GM19324 (cell line): Measurements from ENCODE around the gene SAPCD2.
"Not testable (repeated sequence)": the region's sequence is repeated elsewhere in the genome, so short reads cannot be mapped to it uniquely, and the experiment has no call there.

Source experiments
- ATAC-seq: cut with Tn5 transposase; IDR thresholded peaks from one replicate; pipeline ENCODE4 v1.9.1; 2021; ENCODE audit warnings: mild to moderate bottlenecking, moderate library complexity; ENCODE audit not compliant: unreplicated experiment, low FRiP score

The SAPCD2 gene

DNA sequence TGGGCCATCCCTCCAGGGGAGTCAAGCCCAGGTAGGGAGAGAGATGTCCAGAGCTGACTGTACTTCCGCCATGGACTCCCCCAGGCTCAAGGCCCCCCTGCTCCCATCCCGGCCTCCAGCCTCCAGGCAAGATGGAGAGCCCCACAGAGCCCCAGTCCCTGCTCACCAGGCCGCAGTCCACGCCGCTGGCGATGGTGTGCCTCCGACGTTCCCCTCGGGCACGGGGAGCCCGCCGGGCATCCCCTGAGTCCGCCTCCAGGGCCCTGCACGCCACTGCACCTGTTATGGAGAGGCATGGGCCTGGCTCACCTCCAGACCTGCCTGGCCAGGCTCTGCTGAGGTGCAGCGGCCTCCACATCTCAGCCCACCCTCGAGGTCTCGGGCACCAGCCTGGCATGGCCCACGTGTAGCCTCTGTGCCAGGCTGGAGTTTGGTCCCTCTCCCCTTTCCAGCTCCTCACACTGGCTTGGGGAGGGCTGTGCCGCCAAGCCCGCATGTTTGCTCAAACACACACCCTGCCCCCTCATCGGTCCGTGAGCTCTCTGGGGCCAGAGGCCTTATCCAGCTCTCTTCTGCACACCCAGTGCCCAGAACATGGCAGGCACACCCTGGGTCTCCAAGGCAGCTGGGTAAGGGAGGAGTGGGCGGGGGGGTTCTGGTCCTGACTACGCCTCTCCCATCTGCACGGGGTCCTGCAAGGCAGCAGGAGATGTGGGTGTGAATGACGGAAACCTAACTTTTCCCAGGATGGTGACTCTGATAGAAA lies 4.1 kb downstream of the SAPCD2 start:
- no peak for ATAC-seq

DNA sequence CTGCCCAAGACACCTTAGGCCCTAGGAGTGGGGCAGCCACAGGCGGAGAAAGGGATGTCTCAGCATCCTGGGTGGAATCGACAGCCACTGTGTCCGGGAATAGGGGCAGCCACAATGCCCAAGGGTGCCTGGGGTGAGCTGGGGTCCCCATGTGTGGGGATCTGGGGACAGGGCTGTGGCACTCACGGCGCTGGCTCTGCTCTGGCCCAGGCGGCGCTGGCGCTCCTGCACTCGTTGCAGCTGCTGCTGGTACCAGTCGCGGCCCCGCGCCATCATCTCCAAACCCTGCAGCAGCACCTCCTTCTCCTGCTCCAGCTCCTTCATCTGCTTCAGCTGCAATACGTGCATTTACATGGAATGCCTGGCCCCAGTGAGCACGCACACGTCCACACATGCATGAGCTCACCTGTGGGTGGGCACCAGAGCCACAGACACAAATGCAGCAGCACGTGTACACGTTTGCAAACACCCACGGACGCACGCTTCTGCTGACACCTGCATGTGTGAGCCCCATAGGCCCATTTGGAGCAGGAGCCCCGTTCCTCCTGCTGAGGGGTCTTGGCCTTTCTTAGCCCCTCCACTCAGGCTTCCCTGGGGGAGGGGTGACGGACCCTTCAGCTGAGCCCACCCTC lies 4.9 kb downstream of the SAPCD2 start:
- ATAC-seq: no peak

DNA sequence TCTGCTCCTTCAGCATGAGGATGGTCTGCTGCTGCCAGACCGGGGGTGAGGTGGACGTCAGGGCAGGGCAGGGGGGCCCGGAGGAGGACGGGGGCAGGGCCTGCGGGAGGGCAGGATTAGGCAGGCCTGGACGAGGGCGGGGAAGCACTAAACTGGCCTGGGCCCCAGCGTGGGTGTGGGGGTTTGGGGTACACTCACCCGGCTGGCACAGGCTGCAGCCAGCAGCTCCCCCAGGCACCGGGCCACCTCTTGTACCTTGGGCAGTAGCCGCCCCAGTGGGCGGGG lies 5.5 kb downstream of the SAPCD2 start:
- no peak for ATAC-seq

DNA sequence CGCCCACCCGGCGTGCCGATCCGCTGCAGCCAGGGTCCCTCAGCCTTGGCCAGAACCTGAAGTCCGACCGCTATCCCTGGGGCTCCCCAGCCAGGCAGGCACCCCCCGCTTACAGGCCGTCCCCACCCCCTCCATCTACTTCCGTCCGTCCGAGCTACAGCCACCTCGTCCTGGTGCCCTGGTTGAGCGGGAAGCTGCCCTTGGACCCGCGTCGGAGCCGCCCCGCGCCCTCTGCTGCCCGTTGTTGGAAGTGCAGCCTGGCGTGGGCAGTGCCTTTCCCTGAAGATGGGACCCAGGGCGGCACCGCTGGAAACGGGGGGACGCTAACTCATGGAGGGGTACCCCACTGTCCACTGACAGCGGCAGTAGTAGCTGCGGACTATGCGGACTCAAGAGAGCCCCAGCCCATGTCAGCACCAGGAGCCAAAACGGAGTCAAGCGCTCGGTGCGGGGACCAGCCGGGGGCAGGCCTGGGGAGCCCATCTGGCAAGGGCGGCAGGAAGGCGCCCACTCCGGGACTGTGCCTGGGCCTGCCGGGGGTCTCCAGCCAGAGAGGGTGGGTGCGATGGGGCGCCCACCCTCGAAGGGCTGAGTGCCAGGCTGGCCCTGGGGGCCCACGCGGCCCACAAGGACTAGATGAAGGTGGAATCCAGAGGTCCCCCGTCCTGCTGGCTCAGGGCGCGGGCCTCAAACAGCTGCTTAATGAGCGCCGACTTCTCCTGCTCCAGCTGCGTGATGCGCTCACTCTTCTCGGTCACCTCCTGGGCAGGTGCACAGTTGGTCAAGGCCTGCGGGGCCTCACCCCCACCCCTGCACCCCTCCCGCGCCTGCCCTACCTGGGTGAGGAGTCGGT lies 6.1 kb downstream of the SAPCD2 start:
- no peak for ATAC-seq

DNA sequence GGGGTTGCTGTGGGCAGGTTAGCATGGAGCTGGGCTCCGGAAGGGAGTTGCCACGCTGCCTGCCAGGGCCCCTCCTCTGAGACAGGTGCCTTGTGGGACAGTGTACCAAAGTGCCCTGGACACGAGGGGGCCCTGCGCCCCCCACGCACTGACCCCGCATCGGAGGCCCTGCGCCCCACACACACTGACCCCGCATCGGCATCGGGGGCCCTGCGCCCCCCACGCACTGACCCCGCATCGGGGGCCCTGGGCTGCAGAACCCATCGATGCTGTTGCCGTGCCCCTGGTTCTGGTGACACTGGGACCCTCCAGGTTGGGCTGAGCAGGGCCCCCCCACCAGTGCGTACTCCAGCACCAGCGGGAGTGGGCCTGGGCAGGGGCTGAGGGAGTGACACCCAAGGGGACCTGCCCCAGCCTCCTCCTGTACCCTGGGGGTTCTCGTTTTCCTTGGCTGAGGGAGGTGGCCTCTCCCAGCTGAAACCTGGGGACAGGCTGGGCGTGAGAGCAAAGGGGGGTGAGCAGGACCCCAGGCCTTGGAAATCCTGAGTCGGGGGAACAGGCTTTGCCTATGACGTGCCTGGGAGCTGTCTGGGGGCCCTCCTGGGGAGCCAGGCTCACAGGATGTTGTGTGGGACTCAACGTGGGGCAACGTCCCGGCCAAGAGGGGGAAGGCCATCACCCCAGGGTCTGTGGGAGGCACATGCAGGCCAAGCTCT lies 6.9 kb downstream of the SAPCD2 start:
- ATAC-seq: no peak

DNA sequence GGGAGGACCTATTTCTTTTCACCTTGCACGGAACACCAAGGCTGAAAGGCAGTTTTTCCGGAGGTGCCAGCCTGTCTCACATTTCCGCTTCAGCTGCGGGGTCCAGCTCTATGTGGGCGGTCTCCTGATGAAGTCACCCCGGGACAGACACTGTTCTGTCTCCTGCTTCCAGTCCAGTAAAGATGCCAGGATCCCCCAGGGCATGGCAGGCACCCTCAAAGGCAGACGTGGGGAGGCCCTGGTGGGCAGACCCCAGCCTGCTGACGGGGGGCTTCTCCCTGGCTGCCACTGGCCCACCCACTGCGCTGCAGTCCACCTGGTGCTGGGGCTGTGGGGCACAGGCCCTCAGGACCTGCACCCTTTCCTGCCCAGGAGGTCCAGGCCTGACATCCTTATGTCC lies 7.6 kb downstream of the SAPCD2 start:
- not testable (repeated sequence) for ATAC-seq

DNA sequence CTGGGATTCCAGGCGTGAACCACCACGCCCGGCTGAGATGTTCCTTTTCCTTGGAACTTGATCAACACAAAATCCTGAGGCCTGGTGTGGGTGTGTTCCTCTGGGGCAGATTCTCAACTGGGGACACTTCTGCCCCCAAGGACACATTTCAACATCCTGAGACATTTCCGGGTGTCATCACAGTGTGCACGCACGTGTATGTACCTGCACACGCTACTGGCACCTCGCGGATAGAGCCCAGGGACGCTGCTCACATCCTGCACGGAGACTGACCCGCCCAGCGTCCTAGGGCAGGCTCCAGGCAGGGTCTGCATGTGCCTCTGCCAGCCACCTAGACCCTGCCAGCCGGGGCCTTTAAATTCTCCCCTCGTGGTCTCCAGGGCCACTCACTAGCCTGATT lies 8.0 kb downstream of the SAPCD2 start:
- no peak for ATAC-seq

DNA sequence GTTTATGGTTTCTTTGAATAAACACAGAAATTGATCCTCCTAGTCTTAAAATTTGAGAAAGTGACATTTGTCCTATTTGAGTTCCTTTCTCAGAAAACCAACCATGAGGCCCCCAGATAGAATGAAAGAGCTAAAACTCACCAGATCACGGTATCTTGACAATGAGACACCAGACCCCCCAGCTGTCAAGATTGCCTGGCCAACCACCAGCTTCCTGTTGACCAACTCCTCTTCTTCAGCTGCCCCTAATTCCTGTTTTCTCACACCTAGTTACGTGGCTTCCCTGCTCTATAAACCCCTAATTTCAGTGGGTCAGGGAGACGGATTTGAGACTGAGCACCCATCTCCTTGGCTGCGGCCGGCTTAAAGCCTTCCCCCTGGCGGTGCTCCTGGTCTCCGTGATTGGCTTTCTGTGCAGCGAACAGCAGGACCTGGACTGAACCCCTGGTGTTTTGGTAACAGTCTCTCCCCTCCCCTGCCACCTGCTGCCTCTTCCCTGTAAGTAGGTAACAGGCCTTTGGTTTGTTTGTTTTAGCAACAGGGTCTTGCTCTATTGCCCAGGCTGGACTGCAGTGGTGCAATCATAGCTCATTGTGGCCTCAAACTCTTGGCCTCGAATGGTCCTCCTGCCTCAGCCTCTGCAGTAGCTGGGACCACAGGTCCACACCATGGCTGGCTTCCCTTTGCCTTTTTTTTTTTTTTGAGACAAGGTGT lies 11.7 kb downstream of the SAPCD2 start:
- no peak for ATAC-seq

DNA sequence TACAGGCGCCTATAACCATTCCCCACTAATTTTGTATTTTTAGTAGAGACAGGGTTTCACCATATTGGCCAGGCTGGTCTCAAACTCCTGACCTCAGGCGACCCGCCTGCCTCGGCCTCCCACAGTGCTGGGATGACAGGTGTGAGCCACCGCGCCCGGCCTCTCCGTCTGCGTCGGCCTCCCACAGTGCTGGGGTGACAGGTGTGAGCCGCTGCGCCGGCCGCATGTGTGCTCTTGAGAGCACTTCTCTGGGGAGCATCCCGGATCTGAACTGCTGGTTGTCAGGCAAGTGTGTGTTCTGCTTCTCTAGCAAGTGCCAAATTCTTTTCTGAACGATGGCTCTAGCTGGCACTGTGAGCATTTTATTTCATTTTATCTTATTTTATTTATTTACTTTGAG lies 12.8 kb downstream of the SAPCD2 start:
- ATAC-seq: no peak

DNA sequence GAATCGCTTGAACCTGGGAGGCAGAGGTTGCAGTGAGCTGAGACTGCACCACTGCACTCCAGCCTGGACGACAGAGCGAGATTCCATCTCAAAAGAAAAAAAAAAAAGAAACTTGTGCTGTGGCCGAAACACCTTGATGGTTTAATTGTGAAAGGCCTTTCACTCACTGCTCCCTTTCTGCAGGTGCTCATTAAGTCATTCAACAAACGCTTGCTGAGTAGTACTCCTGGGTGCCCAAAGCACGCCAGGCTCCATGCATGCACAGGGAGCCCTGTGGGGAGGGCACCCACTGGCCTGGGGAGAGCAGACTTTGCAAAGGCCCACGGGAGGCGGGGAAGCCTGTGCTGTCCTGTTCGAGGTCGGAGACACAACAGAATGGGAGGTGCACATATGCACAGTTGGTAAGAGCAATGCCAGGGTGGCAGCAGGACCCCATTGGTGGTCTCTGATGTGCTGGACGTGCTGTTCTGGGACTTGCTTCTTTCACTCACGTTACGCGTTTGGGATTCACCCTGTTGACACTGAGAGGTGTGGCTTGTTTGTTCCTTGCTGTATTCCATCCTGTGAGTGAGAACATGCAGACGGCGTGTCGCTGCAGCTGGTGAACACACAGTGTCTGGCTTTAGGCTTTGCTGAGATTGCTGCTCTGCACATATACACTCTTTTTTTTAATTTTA lies 13.5 kb downstream of the SAPCD2 start:
- no peak for ATAC-seq

DNA sequence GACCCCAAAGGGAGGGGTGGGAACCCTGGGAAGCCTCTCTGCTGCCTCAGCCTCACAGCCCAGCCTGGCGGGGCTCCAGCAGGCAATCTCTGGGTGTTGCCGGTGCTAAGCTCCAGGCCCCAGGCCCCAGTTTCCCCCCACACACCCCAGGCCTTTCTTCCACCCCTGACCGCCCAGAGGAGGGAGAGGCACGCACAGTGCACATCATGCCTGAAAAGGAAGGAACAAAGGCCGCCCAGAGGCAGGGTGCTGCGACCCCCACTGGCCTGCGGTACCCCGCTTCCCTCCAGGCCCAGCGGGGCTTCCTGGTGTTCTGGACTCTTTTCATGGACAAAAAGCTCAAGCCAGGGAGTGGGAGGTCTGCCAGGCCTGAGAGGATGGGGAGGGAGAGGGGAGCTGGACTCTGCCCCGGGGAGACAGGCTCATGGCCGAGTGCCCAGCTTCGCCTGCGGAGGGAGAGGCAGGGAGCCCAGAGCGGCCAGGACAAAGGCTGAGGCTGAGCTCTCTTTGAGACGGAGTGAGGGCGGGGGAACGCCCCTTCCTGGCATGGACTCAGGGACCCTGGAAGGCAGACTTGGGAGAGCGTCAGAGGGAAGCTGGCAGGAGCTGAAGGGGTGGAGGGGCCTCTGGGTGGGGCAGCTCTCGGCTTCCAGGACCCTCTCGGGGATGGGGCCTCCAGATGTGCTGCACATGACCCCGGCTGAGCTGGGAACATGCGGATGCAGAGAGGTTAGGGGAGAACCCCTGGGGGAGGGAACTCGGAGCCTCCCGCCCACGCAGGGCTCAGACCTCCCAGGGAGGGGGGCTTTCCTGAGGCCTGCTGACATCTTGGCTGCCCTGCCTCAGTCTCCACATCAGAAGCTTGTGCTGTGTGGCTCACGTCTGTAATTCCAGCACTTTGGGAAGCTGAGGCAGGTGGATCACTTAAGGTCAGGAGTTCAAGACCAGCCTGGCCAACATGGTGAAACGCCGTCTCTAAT lies 14.7 kb downstream of the SAPCD2 start:
- ATAC-seq: no peak

DNA sequence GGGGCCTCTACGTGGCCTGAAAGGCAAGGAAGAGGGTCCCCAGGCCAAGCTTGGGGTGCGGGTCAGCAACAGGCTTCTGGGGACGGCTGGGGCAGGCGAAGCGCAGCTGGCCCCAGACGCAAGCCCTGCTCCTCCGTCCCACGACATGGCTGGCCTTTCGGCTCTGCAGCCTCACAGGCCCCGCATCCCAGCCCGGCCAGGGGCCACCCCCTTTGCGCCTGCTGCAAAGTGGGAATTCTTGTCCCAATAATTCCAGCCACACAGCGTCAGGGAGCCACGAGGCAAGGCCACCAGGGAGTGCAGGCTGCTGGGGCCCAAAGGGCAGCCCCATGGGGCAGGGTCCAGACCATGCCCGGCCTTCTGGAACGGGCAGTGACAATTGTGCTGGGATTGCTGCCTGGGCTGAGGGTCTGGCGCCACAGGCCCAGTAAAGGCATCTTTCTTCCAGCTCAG lies 15.4 kb downstream of the SAPCD2 start:
- no peak for ATAC-seq

DNA sequence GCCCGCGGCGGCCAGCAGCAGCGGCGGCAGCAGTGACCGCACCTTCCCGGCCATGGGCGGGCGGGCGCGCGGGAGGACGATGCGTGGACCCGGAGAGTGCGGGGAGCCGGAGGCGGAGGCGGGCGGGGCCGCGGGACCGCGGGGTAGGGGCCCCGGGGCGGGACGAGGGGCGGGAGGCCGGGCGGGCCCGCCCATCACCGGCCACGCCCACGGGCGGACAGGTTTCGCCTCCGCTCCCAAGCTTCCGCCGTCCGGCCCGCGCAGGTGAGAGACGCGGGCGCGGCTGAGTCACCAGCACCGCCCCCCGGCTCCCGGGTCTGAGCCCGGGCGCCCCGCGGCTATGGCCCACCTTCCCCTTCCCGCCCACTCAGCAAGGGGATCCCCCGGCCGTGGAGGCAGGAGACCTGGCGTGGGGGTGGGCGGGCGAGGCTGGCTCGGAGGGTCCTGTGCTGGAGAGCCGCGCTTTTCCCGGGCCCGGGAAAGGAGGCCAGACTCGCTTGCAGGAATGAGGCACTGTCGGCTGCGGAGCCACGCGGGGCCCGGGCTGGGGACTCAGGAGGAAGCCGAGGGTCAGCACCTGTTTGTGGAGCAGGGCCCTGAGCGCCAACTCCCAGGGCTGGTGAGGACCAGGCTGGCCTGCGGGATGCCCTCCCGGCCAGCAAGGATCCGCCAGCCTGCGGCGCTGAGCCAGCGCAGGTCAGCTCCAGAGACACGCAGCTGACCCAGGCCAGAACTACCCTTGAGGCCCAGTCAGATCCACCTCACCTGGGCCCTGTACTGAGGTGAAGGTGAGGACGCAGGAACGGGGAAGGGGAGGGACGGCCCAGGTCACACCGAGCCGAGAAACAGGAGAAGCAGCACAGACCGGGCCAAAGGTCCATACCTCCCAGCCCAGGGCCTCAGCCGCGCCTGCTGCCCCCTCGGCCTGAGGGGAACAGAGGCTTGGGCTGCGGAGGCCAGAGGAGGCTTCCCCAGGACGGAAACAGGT lies 16.1 kb downstream of the SAPCD2 start, which contains the start of gene ENTPD2:
Gene ENTPD2 (minus strand): TSS at position 118 of the 988 bp plus-strand sequence. CDS start 64 bp downstream, at position 54.
- no peak for ATAC-seq

DNA sequence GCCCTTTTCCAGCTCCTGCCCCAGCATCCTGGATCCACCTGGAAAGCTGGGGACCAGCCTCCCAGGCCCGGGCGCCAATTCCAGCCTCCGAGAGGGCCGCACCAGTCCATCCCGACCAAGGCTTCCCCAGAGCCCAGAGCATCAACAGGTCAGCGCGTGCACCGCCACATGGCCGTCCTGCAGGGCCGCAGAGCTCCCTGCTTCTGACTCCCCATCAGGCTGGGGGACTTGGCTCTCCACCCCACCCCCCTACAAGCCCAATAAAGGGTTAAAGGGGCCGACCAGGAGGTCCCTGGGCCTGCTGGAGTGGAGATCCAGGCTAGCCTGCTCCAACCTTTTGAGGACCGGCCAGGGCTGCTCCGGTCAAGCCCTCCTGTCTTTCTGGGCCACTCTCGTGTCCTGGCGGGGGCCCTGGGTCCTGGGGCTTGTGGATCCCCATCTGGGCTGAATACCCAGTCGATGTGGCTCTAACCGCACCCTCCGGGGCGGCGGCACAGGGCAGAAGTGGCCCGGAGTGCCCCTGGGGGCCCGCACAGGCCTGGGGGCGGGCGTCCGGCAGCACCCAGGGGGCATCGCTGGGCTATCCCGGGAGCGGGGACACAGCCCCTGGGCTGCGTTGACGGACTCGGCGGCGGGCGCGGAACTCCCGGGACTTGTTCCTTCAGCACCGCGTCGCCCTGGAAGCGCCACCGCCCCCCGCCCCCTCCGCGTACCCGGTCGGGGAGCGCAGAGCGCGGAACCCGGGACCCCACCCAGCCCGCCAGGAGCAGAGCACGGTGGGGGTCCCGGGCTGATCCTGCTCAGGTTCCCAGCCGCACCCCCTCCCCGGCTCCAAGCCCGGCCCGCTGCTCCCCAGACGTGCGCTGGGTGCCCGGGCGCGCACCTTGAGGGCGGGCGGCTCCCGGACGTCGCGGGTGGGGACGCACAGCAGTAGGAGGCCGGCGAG lies 17.1 kb downstream of the SAPCD2 start:
- ATAC-seq: no peak

DNA sequence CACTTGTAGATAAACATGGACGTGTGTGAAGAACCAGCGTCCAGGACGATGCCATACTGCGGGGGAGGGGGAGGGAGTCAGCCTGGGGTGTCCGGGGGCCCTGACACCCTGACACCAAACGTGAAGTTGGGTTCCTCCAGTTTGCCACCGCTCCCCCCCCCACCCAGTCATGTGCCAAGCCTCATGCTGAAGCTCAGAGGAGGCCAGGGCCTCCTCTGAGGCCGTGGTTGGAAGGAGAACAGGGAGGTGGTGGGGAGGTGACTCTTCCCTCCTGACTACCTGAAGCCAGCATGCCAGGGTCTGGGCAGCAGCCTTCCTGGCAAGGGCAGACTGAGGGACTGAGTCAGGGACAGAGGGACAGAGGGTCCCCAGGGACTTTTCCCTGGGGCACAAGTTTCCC lies 18.1 kb downstream of the SAPCD2 start:
- no peak for ATAC-seq

DNA sequence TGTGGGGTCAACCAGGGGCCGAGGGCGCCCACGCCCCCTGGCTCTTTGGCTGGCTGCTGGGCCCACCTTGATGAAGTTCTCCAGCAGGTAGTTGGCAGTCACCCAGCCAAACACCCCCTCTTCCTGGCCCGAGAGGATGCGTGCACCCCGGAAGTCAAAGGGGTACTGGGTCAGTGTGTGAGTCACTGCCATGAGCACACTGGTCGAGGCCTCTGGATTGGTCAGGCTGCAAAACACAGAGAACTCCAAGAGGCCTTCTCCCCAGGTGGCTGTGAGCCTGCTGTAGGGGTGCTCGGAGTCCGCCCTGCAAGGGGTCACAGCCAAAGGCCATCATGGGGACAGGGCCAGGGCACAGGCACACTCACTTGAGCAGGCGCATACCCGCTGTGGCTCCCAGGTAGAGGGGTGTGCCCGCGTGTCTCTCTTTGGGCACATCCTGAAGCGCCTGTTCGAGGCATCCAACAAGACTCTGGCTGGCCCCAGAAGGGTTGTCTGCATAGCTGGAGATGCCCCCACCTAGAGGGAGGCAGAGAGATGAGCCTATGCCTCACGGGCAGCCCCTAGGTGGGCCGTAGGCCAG lies 19.1 kb downstream of the SAPCD2 start:
- ATAC-seq: no peak
